ENCODE results near the gene RNF113B. TPM values are rescaled to one million over a fixed set of nuclear protein-coding genes. Genes with fewer than 3 reads are reported as not detected.

The RNF113B gene
- total RNA-seq, 2 donors from 2014 or later: not detected

- no peak for DNase-seq (ENCODE audit: low spot score)
- intact Hi-C loops (cut with DNase I): no loop called here
These were observed 5.1 kb upstream of the RNF113B start for GRCh38 chr13:98182153-98182552.

GRCh38 chr13:98181111-98181815 is 4.2 kb upstream of the RNF113B start:
- intact Hi-C loops (cut with DNase I): no loop called here
- DNase-seq (ENCODE audit: low spot score): no peak

- intact Hi-C loops (cut with DNase I): no loop called here
- no peak for DNase-seq (ENCODE audit: low spot score)
These were observed 3.0 kb upstream of the RNF113B start for GRCh38 chr13:98180092-98180491.

GRCh38 chr13:98175823-98176222 is 1.2 kb downstream of the RNF113B start:
- DNase-seq (ENCODE audit: low spot score): no peak
- intact Hi-C loops (cut with DNase I): no loop called here

- intact Hi-C loops (cut with DNase I): no loop called here
- DNase-seq (ENCODE audit: low spot score): no peak
These were observed 2.0 kb downstream of the RNF113B start for GRCh38 chr13:98175043-98175442.

GRCh38 chr13:98174307-98174706 is 2.8 kb downstream of the RNF113B start:
- intact Hi-C loops (cut with DNase I): no loop called here
- DNase-seq (ENCODE audit: low spot score): no peak

- intact Hi-C loops (cut with DNase I): no loop called here
- DNase-seq (ENCODE audit: low spot score): peak; percentile 82
These were observed 3.5 kb downstream of the RNF113B start for GRCh38 chr13:98173431-98174152.

- DNase-seq (ENCODE audit: low spot score): no peak
- intact Hi-C loops (cut with DNase I): no loop called here
These were observed 4.3 kb downstream of the RNF113B start for GRCh38 chr13:98172590-98173422.

GRCh38 chr13:98171900-98172589 is 5.0 kb downstream of the RNF113B start:
- DNase-seq (ENCODE audit: low spot score): peak; percentile 89

GRCh38 chr13:98169331-98169730 is 7.7 kb downstream of the RNF113B start:
- DNase-seq (ENCODE audit: low spot score): no peak
- intact Hi-C loops (cut with DNase I): no loop called here

More at GRCh38 chr13:98171900-98172589, 5.0 kb downstream of the RNF113B start:
- intact Hi-C loops (cut with DNase I): no loop called here

GRCh38 chr13:98162935-98163334 is 14.1 kb downstream of the RNF113B start:
- no peak for DNase-seq (ENCODE audit: low spot score)
- intact Hi-C loops (cut with DNase I): no loop called here

GRCh38 chr13:98158172-98158899 is 18.7 kb downstream of the RNF113B start:
- no peak for DNase-seq (ENCODE audit: low spot score)
- intact Hi-C loops (cut with DNase I): no loop called here

- DNase-seq (ENCODE audit: low spot score): no peak
- intact Hi-C loops (cut with DNase I): no loop called here
These were observed 19.5 kb downstream of the RNF113B start for GRCh38 chr13:98157609-98158008.

- intact Hi-C loops (cut with DNase I): no loop called here
- no peak for DNase-seq (ENCODE audit: low spot score)
These were observed 19.9 kb downstream of the RNF113B start for GRCh38 chr13:98157188-98157587.

- intact Hi-C loops (cut with DNase I): no loop called here
- DNase-seq (ENCODE audit: low spot score): no peak
These were observed 20.8 kb downstream of the RNF113B start for GRCh38 chr13:98156259-98156658.

- DNase-seq (ENCODE audit: low spot score): no peak
- intact Hi-C loops (cut with DNase I): no loop called here
These were observed 21.5 kb downstream of the RNF113B start for GRCh38 chr13:98155475-98156109.

- DNase-seq (ENCODE audit: low spot score): no peak
- intact Hi-C loops (cut with DNase I): no loop called here
These were observed 26.1 kb downstream of the RNF113B start for GRCh38 chr13:98150832-98151479.

GRCh38 chr13:98147521-98147920 is 29.5 kb downstream of the RNF113B start:
- DNase-seq (ENCODE audit: low spot score): no peak
- intact Hi-C loops (cut with DNase I): loop anchor here (10.0 kb wide), 2 partner anchors 247 to 297 kb away; no protein-coding TSS in a partner anchor
